Measurements from ENCODE around the gene PYGM.

- TF ChIP-seq EZH2 (IDR thresholded peaks at IDR 0.05) (no peak), POLR2AphosphoS5 (IDR thresholded peaks at IDR 0.05; ENCODE audit: borderline replicate concordance, low read depth, low read length) (no peak), FOXP2 (optimal IDR thresholded peaks at IDR 0.05; ENCODE audit: control extremely low read depth, extremely low read length, insufficient read depth) (no peak)
Measured at GRCh38 chr11:64766881-64767280, 7.1 kb upstream of the PYGM start.
